H1 (cell line): Measurements from ENCODE around the gene RIPOR3. TPM values are rescaled to one million over a fixed set of nuclear protein-coding genes. Genes with fewer than 3 reads are reported as not detected.

Source experiments
- ATF2 ChIP-seq: IDR thresholded peaks from 2 replicates; pipeline ENCODE4 v1.6.1; 2012; ENCODE audit warnings: low read length, inconsistent platforms
- NRF1 ChIP-seq: IDR thresholded peaks from 2 replicates; pipeline ENCODE4 v1.6.1; 2011; ENCODE audit warnings: mild to moderate bottlenecking, low read depth, low read length, improper control_type of control experiment
- polyA plus RNA-seq, 7 experiments: library from polyadenylated mRNA; depleted of rRNA in 3 of 7; stranded (reverse) in 5 of 7; unstranded in 2 of 7; fragments of >200 nt in 5 of 7; fragments of 200-250 nt in 2 of 7; gene quantifications; 1 replicate in 5 of 7; 2 replicates in 1 of 7; 4 replicates in 1 of 7; pipeline versions ENCODE4 v1.2.1 to v1.2.3, GENCODE V29; 2011 to 2013; ENCODE audit warnings: missing spikeins in 2 of 7, mixed read lengths in 2 of 7
- total RNA-seq: library from RNA; stranded (reverse); fragmentation: NEBNext Ultra II Directional; extraction: Animal tissue kit (Norgen Biotek cat#: 25700); gene quantifications from 2 replicates; pipeline ENCODE4 v1.2.1, GENCODE V29; 2021

RIPOR3 gene
- total and polyA plus RNA-seq, 2 of the 8 experiments (the other 6 are each of a cell fraction or from before 2014, with no cell fraction given), result 3.6 to 4.5 TPM

DNA sequence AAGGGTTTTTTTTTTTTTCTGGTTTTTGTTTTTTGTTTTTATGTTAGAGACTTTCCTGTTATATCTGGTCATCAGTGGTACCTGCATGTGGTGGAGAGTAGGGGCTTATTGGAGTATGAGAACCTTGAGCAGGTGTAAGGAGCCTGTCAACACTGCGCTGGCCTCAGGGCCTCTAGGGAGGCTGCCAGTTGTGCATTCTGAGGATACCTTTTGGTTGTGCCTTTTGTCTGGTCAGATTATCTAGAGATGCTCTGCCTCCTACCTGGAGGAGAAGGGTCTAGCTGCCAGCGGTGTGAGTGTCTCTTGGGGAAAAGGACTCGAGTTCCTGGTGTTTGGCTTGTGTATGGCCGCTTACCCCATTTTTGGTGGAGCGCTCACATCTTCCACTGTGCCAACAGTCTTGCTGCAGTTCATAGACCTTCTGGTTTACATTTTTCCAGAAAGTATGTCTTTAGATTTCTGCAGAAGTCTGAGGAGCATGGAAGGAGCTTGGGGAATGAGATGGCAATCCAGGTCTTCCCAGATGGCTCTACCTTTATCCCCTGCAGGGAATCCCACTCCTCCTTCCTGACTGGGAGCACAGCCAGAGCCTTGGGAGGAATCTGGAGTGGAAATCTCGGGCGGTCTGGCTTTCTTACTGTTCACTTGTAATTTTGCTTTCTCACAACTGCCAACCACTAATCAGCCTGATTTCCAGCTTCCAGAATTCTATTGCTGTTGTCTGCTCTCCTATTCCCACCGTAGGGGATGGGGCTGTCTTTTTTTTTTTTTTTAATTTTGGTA lies 131.3 kb downstream of the RIPOR3 start (continued):
- no peak for TF ChIP-seq ATF2
- no peak for TF ChIP-seq NRF1
